Testis (tissue), 3 donors: Measurements from ENCODE around the gene HELT. TPM values are rescaled to one million over a fixed set of nuclear protein-coding genes. Genes with fewer than 3 reads are reported as not detected.

Experiments used
- DNase-seq: peaks from one replicate; pipeline ENCODE4 v3.0.0-alpha.2; 2019
- H3K27ac ChIP-seq, 2 donors: fragments of 200-600 bp; sonication (generic); one replicate each; pipeline ENCODE4 v1.5.1; 2019
- H3K27me3 ChIP-seq: fragments of 200-600 bp; sonication (generic); one replicate; pipeline ENCODE4 v1.5.1; 2019
- H3K36me3 ChIP-seq: fragments of 200-600 bp; sonication (generic); one replicate; pipeline ENCODE4 v1.5.1; 2017; ENCODE audit warnings: low read depth; ENCODE audit errors: missing control alignments
- H3K4me1 ChIP-seq: fragments of 200-600 bp; sonication (generic); one replicate; pipeline ENCODE4 v1.5.1; 2019
- H3K4me3 ChIP-seq, 2 donors: fragments of 200-600 bp; sonication (generic); one replicate each; pipeline ENCODE4 v1.5.1; 2017 to 2019
- H3K9me3 ChIP-seq: fragments of 200-600 bp; sonication (generic); one replicate; pipeline ENCODE4 v1.5.1; 2017
- POLR2A ChIP-seq: fragments of 450-650 bp; IDR thresholded peaks from one replicate; pipeline ENCODE4 v1.6.1; 2017; ENCODE audit warnings: antibody characterized with exemption, mild to moderate bottlenecking, moderate library complexity
- WGBS, 2 donors: methylation state at CpG; one replicate each; pipeline ENCODE4 v1.1.5; 2018; 5-methylcytosine and 5-hydroxymethylcytosine counted together
- intact Hi-C: fragments of 100-400 bp; cut with DNase I; formaldehyde crosslinking; loops from one replicate; pipeline ENCODE4 v1.15.1; 2023; ENCODE audit warnings: low total_unique reads
- polyA plus RNA-seq: library from polyadenylated mRNA; stranded (reverse); fragments of 350-450 nt; fragmentation: Illumina TruSeq; extraction: RNeasy Lipid Tissue Mini Kit (QIAGEN cat#74804); gene quantifications from one replicate; pipeline ENCODE4 v1.2.3, GENCODE V29; 2014; ENCODE audit warnings: low read depth, low replicate concordance; ENCODE audit not compliant: insufficient read depth
- total RNA-seq, 2 donors: library from RNA; depleted of rRNA; stranded (reverse); fragments of >200 nt; gene quantifications; one replicate each; pipeline ENCODE4 v1.2.3, GENCODE V29; 2016
- TF ChIP-seq, protein P1 (sequence below), 3 experiments: fragments of 450-650 bp in 2 of 3; fragments of 200-600 bp in 1 of 3; sonication (generic) in 1 of 3; IDR thresholded peaks; one replicate each; pipeline ENCODE4 v1.5.1; 2016 to 2019; ENCODE audit warnings: antibody characterized with exemption in 3 of 3, mild to moderate bottlenecking in 2 of 3, moderate library complexity in 1 of 3

HELT gene
- total and polyA plus RNA-seq, 3 donors from 2014 or later, result not detected

DNA sequence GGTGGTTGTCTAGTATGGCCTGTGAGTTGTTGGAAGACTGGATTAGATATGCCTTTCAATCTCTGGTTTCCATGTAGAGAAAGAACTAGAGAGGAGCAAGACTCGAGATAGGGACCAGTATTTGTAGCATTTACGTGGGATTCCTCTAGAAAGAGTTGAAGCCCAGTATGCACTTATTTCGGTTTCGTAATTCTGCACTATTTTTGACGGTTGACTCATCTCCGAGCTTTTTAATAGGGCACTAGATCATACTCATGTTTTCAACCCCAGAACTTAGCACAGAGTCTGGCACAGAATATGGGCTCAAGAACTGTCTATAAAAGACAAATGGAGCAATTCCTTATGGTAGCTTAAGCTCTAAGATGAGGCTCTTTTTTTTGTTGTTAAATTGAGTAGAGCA is 15.7 kb downstream of the HELT start:
- 86 to 90% methylated on average over 6 of the region's 6 CpGs for WGBS, 2 donors
- TF ChIP-seq, protein P1, sequence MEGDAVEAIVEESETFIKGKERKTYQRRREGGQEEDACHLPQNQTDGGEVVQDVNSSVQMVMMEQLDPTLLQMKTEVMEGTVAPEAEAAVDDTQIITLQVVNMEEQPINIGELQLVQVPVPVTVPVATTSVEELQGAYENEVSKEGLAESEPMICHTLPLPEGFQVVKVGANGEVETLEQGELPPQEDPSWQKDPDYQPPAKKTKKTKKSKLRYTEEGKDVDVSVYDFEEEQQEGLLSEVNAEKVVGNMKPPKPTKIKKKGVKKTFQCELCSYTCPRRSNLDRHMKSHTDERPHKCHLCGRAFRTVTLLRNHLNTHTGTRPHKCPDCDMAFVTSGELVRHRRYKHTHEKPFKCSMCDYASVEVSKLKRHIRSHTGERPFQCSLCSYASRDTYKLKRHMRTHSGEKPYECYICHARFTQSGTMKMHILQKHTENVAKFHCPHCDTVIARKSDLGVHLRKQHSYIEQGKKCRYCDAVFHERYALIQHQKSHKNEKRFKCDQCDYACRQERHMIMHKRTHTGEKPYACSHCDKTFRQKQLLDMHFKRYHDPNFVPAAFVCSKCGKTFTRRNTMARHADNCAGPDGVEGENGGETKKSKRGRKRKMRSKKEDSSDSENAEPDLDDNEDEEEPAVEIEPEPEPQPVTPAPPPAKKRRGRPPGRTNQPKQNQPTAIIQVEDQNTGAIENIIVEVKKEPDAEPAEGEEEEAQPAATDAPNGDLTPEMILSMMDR (IDR thresholded peaks at IDR 0.05), result no peak
- no peak for TF ChIP-seq POLR2A
- intact Hi-C loops, result no loop called here

GRCh38 chr4:185035284-185035683 is 17.0 kb downstream of the HELT start:
- Histone ChIP-seq H3K27me3 (no peaks in the 10 kb centered on the region), H3K27ac (no peak overlapping the region), H3K4me3 (no peak overlapping the region), H3K36me3 (no peaks in the 10 kb centered on the region), H3K9me3 (no peaks in the 10 kb centered on the region), H3K4me1 (no peaks in the 10 kb centered on the region)
- TF ChIP-seq POLR2A, result no peak
- TF ChIP-seq, protein P1 (IDR thresholded peaks at IDR 0.05), result no peak
- WGBS, 2 donors, result 83 to 84% methylated on average over 2 of the region's 2 CpGs
- intact Hi-C loops, result no loop called here
- no peak for DNase-seq

More for the DNA sequence above, 15.7 kb downstream of the HELT start:
- Histone ChIP-seq H3K36me3 (no peaks in the 10 kb centered on the region), H3K27me3 (no peaks in the 10 kb centered on the region), H3K4me1 (no peaks in the 10 kb centered on the region), H3K4me3 (no peak overlapping the region), H3K27ac (no peak overlapping the region), H3K9me3 (no peaks in the 10 kb centered on the region)
- DNase-seq, result no peak

DNA sequence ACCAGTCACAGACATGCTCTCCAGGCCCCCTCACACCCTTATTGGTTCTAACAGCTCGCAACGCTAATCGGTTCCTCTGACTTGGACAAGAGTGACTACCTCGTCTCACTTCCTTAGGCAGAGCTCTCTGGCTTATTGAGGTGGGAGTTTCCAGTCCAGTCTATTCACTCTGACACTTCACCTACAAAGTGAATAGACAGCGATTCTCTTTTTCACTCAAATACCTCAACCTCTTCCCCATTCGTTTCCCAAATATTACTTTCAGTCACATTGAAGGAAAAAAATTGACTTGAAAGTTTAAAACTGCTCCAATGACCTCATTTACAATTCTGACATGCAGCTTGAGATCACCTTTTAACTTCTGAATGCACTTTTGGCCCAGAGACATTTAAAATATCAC is 17.7 kb downstream of the HELT start:
- Histone ChIP-seq H3K36me3 (no peaks in the 10 kb centered on the region), H3K4me1 (no peaks in the 10 kb centered on the region), H3K9me3 (no peaks in the 10 kb centered on the region), H3K4me3 (no peak overlapping the region), H3K27me3 (no peaks in the 10 kb centered on the region), H3K27ac (no peak overlapping the region)
- DNase-seq, result no peak
- intact Hi-C loops, result no loop called here
- TF ChIP-seq, protein P1 (IDR thresholded peaks at IDR 0.05), result no peak
- TF ChIP-seq POLR2A, result no peak
- 87 to 88% methylated on average over 6 of the region's 6 CpGs for WGBS, 2 donors

- TF ChIP-seq POLR2A, result no peak
- TF ChIP-seq, protein P1 (IDR thresholded peaks at IDR 0.05), result no peak
- intact Hi-C loops, result no loop called here
- H3K27ac ChIP-seq, result no peak overlapping the region
- H3K36me3 ChIP-seq, result no peaks in the 10 kb centered on the region
- no peak overlapping the region for H3K4me3 ChIP-seq
- H3K27me3 ChIP-seq, result no peaks in the 10 kb centered on the region
- H3K4me1 ChIP-seq, result no peaks in the 10 kb centered on the region
- no peak for DNase-seq
- WGBS, 2 donors, result 84 to 88% methylated on average over 6 of the region's 6 CpGs
- H3K9me3 ChIP-seq, result no peaks in the 10 kb centered on the region
These were observed 18.6 kb downstream of the HELT start for GRCh38 chr4:185036842-185037241.

DNA sequence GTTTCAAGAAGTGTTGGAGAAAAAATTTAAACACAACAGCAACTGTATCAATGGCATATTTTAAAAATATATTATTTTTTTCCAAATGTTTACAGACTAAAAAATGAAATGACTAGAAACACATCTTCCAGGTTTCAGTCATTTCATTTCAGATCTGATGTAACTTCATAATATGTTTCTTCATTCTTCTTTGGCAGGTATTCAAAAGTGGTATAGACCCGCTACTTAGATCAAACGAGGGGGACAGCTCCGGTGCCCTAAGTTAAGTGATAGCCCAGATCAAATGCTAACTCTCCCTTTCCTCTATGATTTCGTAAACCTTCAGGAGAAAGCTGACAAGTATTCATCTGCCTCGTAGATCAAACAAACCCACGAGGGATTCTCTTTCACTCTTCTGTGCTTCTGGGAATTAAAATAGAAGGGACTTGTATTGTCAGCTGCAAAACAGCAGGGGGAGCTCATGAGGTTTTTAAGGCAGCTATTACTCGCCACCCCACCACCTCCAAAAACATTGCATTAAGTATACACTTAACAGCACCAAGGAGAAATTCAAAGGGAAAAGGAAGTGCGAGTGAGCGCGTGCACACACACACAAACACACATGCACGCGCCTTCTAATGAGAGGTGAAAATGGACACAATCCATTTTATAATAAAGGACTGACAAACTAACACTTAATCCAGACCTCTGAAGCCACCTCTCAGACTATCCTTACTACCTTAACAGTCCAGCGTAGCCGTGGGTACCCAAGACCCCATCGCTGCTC is 21.4 kb downstream of the HELT start:
- H3K27ac ChIP-seq, result no peak overlapping the region
- H3K4me1 ChIP-seq, result no peaks in the 10 kb centered on the region
- WGBS, 2 donors, result 15 to 16% methylated on average over 15 of the region's 15 CpGs
- TF ChIP-seq, protein P1 (IDR thresholded peaks at IDR 0.05), result peak; percentile 80 to 82 (median 80)
- TF ChIP-seq POLR2A, result no peak
- H3K4me3 ChIP-seq, result no peak overlapping the region
- DNase-seq, result peak; percentile 73
- no peaks in the 10 kb centered on the region for H3K9me3 ChIP-seq
- no peaks in the 10 kb centered on the region for H3K27me3 ChIP-seq
- intact Hi-C loops, result no loop called here
- no peaks in the 10 kb centered on the region for H3K36me3 ChIP-seq
